ENCODE data around the gene TSHZ2.

GRCh38 chr20:53419693-53420460 is 447.7 kb downstream of the TSHZ2 start:
- TF ChIP-seq CTCF (IDR thresholded peaks at IDR 0.05) = no peak
- no peak for TF ChIP-seq ZFX (IDR thresholded peaks at IDR 0.05; ENCODE audit: borderline replicate concordance)
